PC-3 (cell line): Measurements from ENCODE around the gene FTHL17. TPM values are rescaled to one million over a fixed set of nuclear protein-coding genes. Genes with fewer than 3 reads are reported as not detected.

Experiments used
- ATAC-seq: fragments of 200-7000 bp; cut with Tn5 transposase; 2 replicates; pipeline ENCODE4 v1.9.1; 2020; ENCODE audit warnings: mild to moderate bottlenecking, moderate library complexity
- BruUV-seq: library from RNA; stranded (reverse); fragments of 400-500 nt; replicated peaks from 2 replicates; lab custom pipeline; 2021; lab: Mats Ljungman, UMichigan
- CTCF ChIA-PET: fragments of 300-600 bp; sonication (Branson Sonifier 250); formaldehyde crosslinking; loops from one replicate; lab custom pipeline; 2022; ENCODE audit warnings: antibody characterized with exemption; lab: Charles Lee
- POLR2A ChIA-PET: fragments of 300-600 bp; sonication (Branson Sonifier 250); formaldehyde crosslinking; loops from one replicate; lab custom pipeline; 2022; ENCODE audit warnings: antibody characterized with exemption; ENCODE audit not compliant: unreplicated experiment; lab: Charles Lee
- DNase-seq: peaks from one replicate; pipeline ENCODE4 v3.0.0-alpha.2; 2015
- H2AFZ ChIP-seq: fragments of 300-600 bp; sonication (generic); 2 replicates; pipeline ENCODE4 v1.6.0; 2016; ENCODE audit warnings: antibody characterized with exemption, low read length
- H3F3A ChIP-seq: fragments of 300-600 bp; sonication (generic); one replicate; pipeline ENCODE4 v1.6.0; 2017; ENCODE audit warnings: antibody characterized with exemption, low read length, control low read depth, mild to moderate bottlenecking; ENCODE audit not compliant: unreplicated experiment
- H3K27ac ChIP-seq: fragments of 300-600 bp; sonication (generic); 2 replicates; pipeline ENCODE4 v1.5.1; 2016; ENCODE audit warnings: mild to moderate bottlenecking, low read length
- H3K27me3 ChIP-seq: fragments of 300-600 bp; sonication (generic); 2 replicates; pipeline ENCODE4 v1.6.1; 2016; ENCODE audit warnings: low read length, mixed read lengths
- H3K36me3 ChIP-seq: fragments of 300-600 bp; sonication (generic); 2 replicates; pipeline ENCODE4 v1.6.1; 2016; ENCODE audit warnings: low read depth, mixed run types, low read length, mixed read lengths
- H3K4me1 ChIP-seq: fragments of 300-600 bp; sonication (generic); 2 replicates; pipeline ENCODE4 v1.5.1; 2016; ENCODE audit warnings: low read length; ENCODE audit not compliant: insufficient read depth
- H3K4me2 ChIP-seq: fragments of 300-600 bp; sonication (generic); 2 replicates; pipeline ENCODE4 v1.6.0; 2016; ENCODE audit warnings: low read length
- H3K4me3 ChIP-seq: fragments of 300-600 bp; sonication (generic); 2 replicates; pipeline ENCODE4 v1.5.1; 2016; ENCODE audit warnings: mild to moderate bottlenecking, low read length, mixed read lengths
- H3K79me2 ChIP-seq: fragments of 300-600 bp; sonication (generic); 2 replicates; pipeline ENCODE4 v1.6.1; 2017; ENCODE audit warnings: low read length, mixed read lengths
- H3K9ac ChIP-seq: fragments of 300-600 bp; sonication (generic); 2 replicates; pipeline ENCODE4 v1.6.0; 2016; ENCODE audit warnings: mild to moderate bottlenecking, low read length
- H3K9me2 ChIP-seq: fragments of 300-600 bp; sonication (generic); replicated peaks from 2 replicates; pipeline ENCODE4 v1.6.1; 2016; ENCODE audit warnings: mixed run types, low read length, mixed read lengths
- H3K9me3 ChIP-seq: fragments of 300-600 bp; sonication (generic); 2 replicates; pipeline ENCODE4 v1.6.1; 2016; ENCODE audit warnings: low read length, mixed read lengths
- H4K20me1 ChIP-seq: fragments of 300-600 bp; sonication (generic); 2 replicates; pipeline ENCODE4 v1.6.1; 2016; ENCODE audit warnings: low read length, mixed read lengths
- EZH2 ChIP-seq: fragments of 300-600 bp; sonication (generic); IDR thresholded peaks from one replicate; pipeline ENCODE4 v1.6.1; 2017; ENCODE audit warnings: antibody characterized with exemption, mild to moderate bottlenecking, low read length; ENCODE audit not compliant: unreplicated experiment
- EZH2phosphoT487 ChIP-seq: fragments of 300-600 bp; sonication (generic); IDR thresholded peaks from 2 replicates; pipeline ENCODE4 v1.6.1; 2018; ENCODE audit warnings: mild to moderate bottlenecking, antibody characterized with exemption, low read length, borderline replicate concordance
- intact Hi-C: fragments of 100-400 bp; cut with micrococcal nuclease; formaldehyde crosslinking; loops from 2 replicates; pipeline ENCODE4 v1.9.0; 2023
- total RNA-seq: library from RNA; depleted of rRNA; stranded (reverse); fragments of >200 nt; gene quantifications from 2 replicates; pipeline ENCODE4 v1.2.3, GENCODE V29; 2014
- TF ChIP-seq, protein P1 (sequence below): fragments of 300-600 bp; sonication (generic); conservative IDR thresholded peaks from 2 replicates; pipeline ENCODE4 v1.5.1; 2017; ENCODE audit warnings: antibody characterized with exemption, low read depth, mild to moderate bottlenecking, low read length

Gene FTHL17
- total RNA-seq, 1 experiment from 2014 or later: not detected

DNA sequence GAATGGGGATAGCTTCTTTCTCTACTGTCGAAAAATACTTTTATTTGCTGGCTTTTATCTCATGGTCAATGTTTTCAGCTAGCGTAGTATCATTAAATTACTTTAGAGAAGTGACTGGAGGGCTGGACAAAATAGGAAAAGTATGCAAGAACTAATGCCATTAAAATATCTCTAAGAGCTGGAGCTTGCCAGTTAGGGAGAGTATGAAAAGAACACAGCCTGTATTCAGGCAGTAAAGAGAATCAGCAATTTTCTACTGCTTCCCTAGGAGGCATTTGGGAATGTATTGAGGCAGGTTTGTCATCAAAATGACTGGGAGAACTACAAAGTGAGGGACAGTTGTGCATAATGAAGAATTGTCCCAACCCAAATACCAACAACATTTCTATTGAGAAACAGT, 43.0 kb upstream of the FTHL17 start:
- ChIA-PET CTCF (no interaction called here), POLR2A (no interaction called here)
- Histone ChIP-seq H2AFZ (no peak overlapping the region), H3K27me3 (no peaks in the 10 kb centered on the region), H3K4me1 (no peaks in the 10 kb centered on the region), H3K9me3 (no peaks in the 10 kb centered on the region), H3K79me2 (no peaks in the 10 kb centered on the region), H3K36me3 (no peaks in the 10 kb centered on the region), H3K27ac (no peak overlapping the region), H3K4me3 (no peak overlapping the region), H4K20me1 (no peaks in the 10 kb centered on the region), H3K9ac (no peak overlapping the region), H3K9me2 (no peaks in the 10 kb centered on the region), H3K4me2 (no peak overlapping the region), H3F3A (no peaks in the 10 kb centered on the region)
- DNase-seq (no peak), ATAC-seq (no peak)
- TF ChIP-seq, protein P1, sequence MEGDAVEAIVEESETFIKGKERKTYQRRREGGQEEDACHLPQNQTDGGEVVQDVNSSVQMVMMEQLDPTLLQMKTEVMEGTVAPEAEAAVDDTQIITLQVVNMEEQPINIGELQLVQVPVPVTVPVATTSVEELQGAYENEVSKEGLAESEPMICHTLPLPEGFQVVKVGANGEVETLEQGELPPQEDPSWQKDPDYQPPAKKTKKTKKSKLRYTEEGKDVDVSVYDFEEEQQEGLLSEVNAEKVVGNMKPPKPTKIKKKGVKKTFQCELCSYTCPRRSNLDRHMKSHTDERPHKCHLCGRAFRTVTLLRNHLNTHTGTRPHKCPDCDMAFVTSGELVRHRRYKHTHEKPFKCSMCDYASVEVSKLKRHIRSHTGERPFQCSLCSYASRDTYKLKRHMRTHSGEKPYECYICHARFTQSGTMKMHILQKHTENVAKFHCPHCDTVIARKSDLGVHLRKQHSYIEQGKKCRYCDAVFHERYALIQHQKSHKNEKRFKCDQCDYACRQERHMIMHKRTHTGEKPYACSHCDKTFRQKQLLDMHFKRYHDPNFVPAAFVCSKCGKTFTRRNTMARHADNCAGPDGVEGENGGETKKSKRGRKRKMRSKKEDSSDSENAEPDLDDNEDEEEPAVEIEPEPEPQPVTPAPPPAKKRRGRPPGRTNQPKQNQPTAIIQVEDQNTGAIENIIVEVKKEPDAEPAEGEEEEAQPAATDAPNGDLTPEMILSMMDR: no peak
- TF ChIP-seq EZH2phosphoT487: no peak
- no peak for TF ChIP-seq EZH2
- no TSS peak for BruUV-seq
- intact Hi-C loops: no loop called here

DNA sequence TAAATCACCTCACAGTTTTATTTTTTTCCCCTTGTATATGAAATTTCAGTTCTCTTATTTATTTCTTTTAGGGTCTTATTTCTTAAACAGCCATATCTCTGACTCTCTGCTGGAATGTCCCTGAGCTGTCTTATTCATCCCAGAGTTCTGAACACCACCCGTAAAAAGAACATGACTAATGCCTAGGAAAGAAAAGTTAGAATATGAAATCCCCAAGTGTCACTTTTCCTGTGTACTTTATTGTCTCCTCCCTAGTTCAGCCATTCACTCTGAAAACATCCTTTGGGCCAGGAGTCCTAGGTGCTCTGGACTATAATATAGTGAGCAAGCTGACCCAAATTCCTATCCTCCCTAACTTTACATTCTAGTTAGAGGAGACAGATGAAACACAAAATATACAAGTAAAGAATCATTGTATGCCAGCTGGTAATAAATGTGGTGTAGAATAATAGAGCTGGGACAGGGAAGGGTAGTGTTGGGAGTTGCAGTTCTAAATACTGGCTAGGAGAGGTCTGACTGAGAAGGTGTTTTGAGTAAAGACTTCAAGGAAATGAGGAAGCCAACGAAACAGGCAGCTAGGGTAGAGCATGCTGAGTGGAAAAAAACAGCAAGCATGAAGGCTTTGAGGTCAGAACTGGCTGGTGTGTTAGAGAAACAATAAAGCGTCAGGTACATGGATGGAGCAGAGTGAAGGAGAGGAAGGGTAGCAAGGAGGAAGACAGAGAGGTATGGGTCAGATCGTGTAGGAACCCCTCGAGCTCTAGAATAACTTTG, 40.6 kb upstream of the FTHL17 start:
- Histone ChIP-seq H3K9me3 (no peaks in the 10 kb centered on the region), H3K4me1 (no peaks in the 10 kb centered on the region), H3K4me3 (no peak overlapping the region), H3K36me3 (no peaks in the 10 kb centered on the region), H3K9ac (no peak overlapping the region), H3K4me2 (no peak overlapping the region), H3K27ac (no peak overlapping the region), H3F3A (no peaks in the 10 kb centered on the region), H3K79me2 (no peaks in the 10 kb centered on the region), H3K27me3 (no peaks in the 10 kb centered on the region), H4K20me1 (no peaks in the 10 kb centered on the region), H3K9me2 (no peaks in the 10 kb centered on the region), H2AFZ (no peak overlapping the region)
- no TSS peak for BruUV-seq
- POLR2A ChIA-PET: no interaction called here
- TF ChIP-seq EZH2phosphoT487 (no peak), EZH2 (no peak)
- TF ChIP-seq, protein P1: no peak
- intact Hi-C loops: no loop called here
- ATAC-seq: no peak
- CTCF ChIA-PET: no interaction called here
- DNase-seq: no peak

DNA sequence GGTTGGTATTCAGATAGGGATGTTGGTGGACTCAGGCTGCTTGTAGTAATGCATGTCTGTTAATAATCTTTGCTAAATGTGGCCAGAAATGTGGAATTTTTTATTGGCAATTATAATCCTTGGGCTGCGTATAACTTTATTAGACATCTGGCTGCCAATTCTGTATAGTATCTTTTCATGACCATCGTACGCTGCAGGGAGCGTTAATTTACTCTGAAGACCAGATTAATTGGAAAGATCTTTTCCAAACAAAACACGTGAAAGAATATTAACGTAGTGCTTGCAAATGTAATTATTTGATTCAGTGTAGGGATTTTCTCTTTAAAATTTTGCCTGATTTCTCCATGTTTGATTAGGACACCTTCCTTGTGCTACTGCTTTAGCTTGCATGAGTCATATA, 38.8 kb upstream of the FTHL17 start:
- Histone ChIP-seq H3K9me3 (no peaks in the 10 kb centered on the region), H3K36me3 (no peaks in the 10 kb centered on the region), H3K4me1 (no peaks in the 10 kb centered on the region), H3K9me2 (no peaks in the 10 kb centered on the region), H3K27ac (no peak overlapping the region), H3K9ac (no peak overlapping the region), H3K4me2 (no peak overlapping the region), H3K79me2 (no peaks in the 10 kb centered on the region), H3F3A (no peaks in the 10 kb centered on the region), H3K27me3 (no peaks in the 10 kb centered on the region), H2AFZ (no peak overlapping the region), H3K4me3 (no peak overlapping the region), H4K20me1 (no peaks in the 10 kb centered on the region)
- ChIA-PET POLR2A (no interaction called here), CTCF (no interaction called here)
- no peak for TF ChIP-seq EZH2
- TF ChIP-seq, protein P1: no peak
- no peak for TF ChIP-seq EZH2phosphoT487
- no peak for ATAC-seq
- no peak for DNase-seq
- intact Hi-C loops: no loop called here
- BruUV-seq: no TSS peak
